GM10847 (cell line): ENCODE data around the gene C10orf53.

ENCODE experiments used
- POLR2A ChIP-seq: IDR thresholded peaks from 2 replicates; pipeline ENCODE4 v1.6.1; 2011; ENCODE audit not compliant: insufficient read length; ENCODE audit errors: extremely low read depth

Gene C10orf53

GRCh38 chr10:49664006-49664841 lies 15.2 kb upstream of the C10orf53 start:
- no peak for TF ChIP-seq POLR2A

- no peak for TF ChIP-seq POLR2A
These were observed 14.6 kb upstream of the C10orf53 start for GRCh38 chr10:49664842-49665355.

- TF ChIP-seq POLR2A = no peak
These were observed 13.3 kb upstream of the C10orf53 start for GRCh38 chr10:49666054-49666615.

- no peak for TF ChIP-seq POLR2A
These were observed 12.8 kb upstream of the C10orf53 start for GRCh38 chr10:49666685-49667084.

GRCh38 chr10:49667991-49668390 lies 11.5 kb upstream of the C10orf53 start:
- TF ChIP-seq POLR2A = no peak

- no peak for TF ChIP-seq POLR2A
These were observed 10.8 kb upstream of the C10orf53 start for GRCh38 chr10:49668684-49669083.

- no peak for TF ChIP-seq POLR2A
These were observed 498 bp upstream of the C10orf53 start for GRCh38 chr10:49678827-49679479.

- no peak for TF ChIP-seq POLR2A
These were observed 3.4 kb downstream of the C10orf53 start for GRCh38 chr10:49682879-49683278.

GRCh38 chr10:49686651-49687050 lies 7.2 kb downstream of the C10orf53 start:
- no peak for TF ChIP-seq POLR2A

- TF ChIP-seq POLR2A = no peak
These were observed 8.9 kb downstream of the C10orf53 start for GRCh38 chr10:49688261-49688846.

GRCh38 chr10:49688920-49689319 lies 9.5 kb downstream of the C10orf53 start:
- TF ChIP-seq POLR2A = no peak

GRCh38 chr10:49689882-49690510 lies 10.5 kb downstream of the C10orf53 start:
- TF ChIP-seq POLR2A = no peak

GRCh38 chr10:49690698-49691356 lies 11.4 kb downstream of the C10orf53 start:
- no peak for TF ChIP-seq POLR2A

GRCh38 chr10:49691588-49691987 lies 12.1 kb downstream of the C10orf53 start:
- no peak for TF ChIP-seq POLR2A

GRCh38 chr10:49694466-49694865 lies 15.0 kb downstream of the C10orf53 start:
- TF ChIP-seq POLR2A = no peak
